NB4 (cell line): ENCODE results near the gene INSYN1.

Experiments
- CTCF ChIP-seq: IDR thresholded peaks from one replicate; pipeline ENCODE4 v1.5.1; 2012; ENCODE audit warnings: low read depth, low read length
- MAX ChIP-seq: IDR thresholded peaks from 2 replicates; pipeline ENCODE4 v1.6.1; 2011; ENCODE audit warnings: low read depth, low read length
- POLR2A ChIP-seq: IDR thresholded peaks from 2 replicates; pipeline ENCODE4 v1.6.1; 2011; ENCODE audit warnings: mild to moderate bottlenecking; ENCODE audit not compliant: insufficient read length; ENCODE audit errors: extremely low read depth

GRCh38 chr15:73709686-73710085, 43.5 kb downstream of the INSYN1 start:
- no peak for TF ChIP-seq CTCF
- TF ChIP-seq POLR2A: no peak
- TF ChIP-seq MAX: no peak
